Spinal cord (tissue), 10 donors: ENCODE data around the gene LRP1B. TPM values are rescaled to one million over a fixed set of nuclear protein-coding genes. Genes with fewer than 3 reads are reported as not detected.
A peak's percentile ranks its signal among the peaks of the same experiment; 100 is the strongest.

ENCODE experiments used
- DNase-seq, 6 donors: peaks; one replicate each; pipeline versions ENCODE4 v3.0.0 to v3.0.0-alpha.2; 2013 to 2015; ENCODE audit warnings: low spot score in 6 of 6, low read depth in 4 of 6
- H3K27ac ChIP-seq: one replicate; pipeline ENCODE4 v1.5.1; 2013; ENCODE audit warnings: low read depth, low read length, control low read depth
- H3K27me3 ChIP-seq: one replicate; pipeline ENCODE4 v1.6.1; 2013; ENCODE audit warnings: low read length; ENCODE audit not compliant: control insufficient read depth, insufficient read depth
- H3K36me3 ChIP-seq: one replicate; pipeline ENCODE4 v1.6.1; 2013; ENCODE audit warnings: low read length; ENCODE audit not compliant: control insufficient read depth, insufficient read depth
- H3K4me1 ChIP-seq: one replicate; pipeline ENCODE4 v1.6.1; 2013; ENCODE audit warnings: low read length; ENCODE audit not compliant: control insufficient read depth, insufficient read depth
- H3K4me3 ChIP-seq: one replicate; pipeline ENCODE4 v1.5.1; 2013; ENCODE audit warnings: low read depth, low read length, control low read depth
- H3K9me3 ChIP-seq: one replicate; pipeline ENCODE4 v1.6.1; 2013; ENCODE audit warnings: low read length; ENCODE audit not compliant: control insufficient read depth, insufficient read depth
- whole genome bisulfite sequencing: methylation state at CpG from one replicate; pipeline ENCODE4 v1.1.5; 2013; ENCODE audit warnings: missing lambda C conversion rate; ENCODE audit not compliant: insufficient coverage; 5-methylcytosine and 5-hydroxymethylcytosine counted together
- polyA plus RNA-seq, 2 donors: library from polyadenylated mRNA; unstranded; fragments of 120-200 nt; gene quantifications; one replicate each; pipeline ENCODE4 v1.2.1, GENCODE V29; 2013; ENCODE audit not compliant: insufficient read length in 2 of 2
- total RNA-seq, 2 donors: library from RNA; depleted of rRNA in 1 of 2; stranded (reverse); fragments of 120-200 nt in 1 of 2; fragments of >200 nt in 1 of 2; gene quantifications; one replicate each; pipeline versions ENCODE4 v1.2.3 to v1.2.4, GENCODE V29; 2013 to 2014
- donor health status: healthy.

The LRP1B gene
- total and polyA plus RNA-seq, 4 donors, result 22.1 to 70.2 (median 32.1) TPM

DNA sequence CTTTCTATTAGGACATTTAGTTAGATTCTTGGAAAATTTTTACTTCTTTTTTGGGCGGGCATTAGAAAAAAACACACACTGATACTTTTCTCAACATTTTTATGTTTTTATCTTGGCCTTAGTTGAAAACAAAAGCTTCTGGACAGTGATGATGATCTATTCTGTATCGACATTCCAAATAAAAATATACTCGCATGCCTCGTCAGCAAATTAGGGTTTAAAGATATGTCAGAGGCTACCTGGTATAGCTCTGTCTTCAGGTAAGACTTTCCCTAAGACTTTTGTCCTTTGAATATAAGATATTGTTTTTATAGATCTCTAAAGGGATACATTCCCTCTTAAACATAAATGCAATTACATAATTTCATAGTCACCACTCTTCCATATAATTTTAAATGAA lies 816.8 kb downstream of the LRP1B start:
- Histone ChIP-seq H3K4me1 (no peaks in the 10 kb centered on the region), H3K4me3 (no peak overlapping the region), H3K27ac (no peak overlapping the region), H3K36me3 (no peaks in the 10 kb centered on the region), H3K9me3 (no peaks in the 10 kb centered on the region), H3K27me3 (no peaks in the 10 kb centered on the region)
- DNase-seq, result no peak
- WGBS, result no CpG with 5 or more reads among the region's 4 CpGs

DNA sequence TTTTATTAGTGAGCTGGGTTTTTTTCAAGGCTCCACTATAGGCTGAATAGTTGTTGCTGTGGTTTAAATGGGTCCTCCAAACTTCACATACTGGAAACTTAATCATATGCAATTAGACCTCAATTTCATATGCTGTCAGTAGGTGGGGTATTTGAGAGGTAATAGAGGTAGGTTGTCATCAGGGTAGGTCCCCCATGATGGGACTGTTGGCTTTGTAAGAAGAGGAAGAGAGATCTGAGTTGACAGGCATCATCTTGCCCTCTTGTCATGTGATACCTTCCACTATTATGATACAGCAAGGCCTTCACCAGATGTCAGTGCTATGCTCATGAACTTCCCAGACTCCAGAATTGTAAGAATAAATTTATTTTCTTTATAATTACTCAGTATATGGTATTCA lies 819.4 kb downstream of the LRP1B start:
- no peak overlapping the region for H3K27ac ChIP-seq

DNA sequence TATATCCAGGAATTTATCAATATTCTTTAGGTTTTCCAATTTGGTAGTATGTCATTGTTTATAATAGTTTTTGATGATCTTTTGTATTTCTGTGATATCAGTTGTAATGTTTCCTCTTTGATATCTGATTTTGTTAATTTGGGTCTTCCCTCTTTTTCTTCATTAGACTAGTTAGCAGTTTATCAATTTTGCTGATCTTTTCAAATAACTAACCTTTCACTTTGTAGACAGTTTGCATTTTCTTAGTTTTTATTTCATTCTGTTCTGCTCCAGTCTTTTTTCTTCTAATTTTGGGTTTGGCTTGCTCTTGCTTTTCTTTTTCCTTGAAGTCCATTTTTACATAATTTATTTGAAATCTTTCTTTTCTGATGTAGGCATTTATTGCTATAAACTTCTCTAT lies 824.4 kb downstream of the LRP1B start:
- Histone ChIP-seq H3K9me3 (no peaks in the 10 kb centered on the region), H3K4me3 (no peak overlapping the region), H3K27me3 (no peaks in the 10 kb centered on the region), H3K27ac (no peak overlapping the region), H3K4me1 (no peaks in the 10 kb centered on the region), H3K36me3 (peaks cover 2% of the 10 kb centered on the region)
- no peak for DNase-seq

More for the DNA sequence above, 819.4 kb downstream of the LRP1B start:
- peaks cover 2% of the 10 kb centered on the region for H3K36me3 ChIP-seq
- H3K4me1 ChIP-seq, result no peaks in the 10 kb centered on the region
- no peak overlapping the region for H3K4me3 ChIP-seq
- no peak for DNase-seq
- H3K27me3 ChIP-seq, result no peaks in the 10 kb centered on the region
- no peaks in the 10 kb centered on the region for H3K9me3 ChIP-seq

DNA sequence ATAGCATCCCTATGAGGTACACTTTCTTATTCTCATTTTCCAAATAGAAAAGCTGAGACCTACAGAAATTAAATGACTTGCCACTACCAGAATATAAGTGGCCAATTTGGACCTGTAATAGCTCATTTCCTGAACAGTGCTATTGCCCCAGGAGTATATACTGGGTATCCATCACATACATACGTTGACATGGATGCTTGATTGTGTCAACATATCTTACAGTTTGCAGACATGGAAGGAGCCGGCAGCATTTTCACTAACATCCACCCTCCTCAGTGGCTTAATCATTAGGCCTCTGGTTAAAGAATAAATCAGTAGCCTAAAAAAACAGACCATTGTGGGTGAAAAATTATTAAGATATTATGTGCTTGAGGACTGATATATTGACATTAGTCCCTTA lies 829.3 kb downstream of the LRP1B start:
- no peaks in the 10 kb centered on the region for H3K27me3 ChIP-seq
- H3K36me3 ChIP-seq, result no peaks in the 10 kb centered on the region
- no CpG with 5 or more reads among the region's 2 CpGs for WGBS
- no peak overlapping the region for H3K4me3 ChIP-seq
- no peaks in the 10 kb centered on the region for H3K9me3 ChIP-seq
- no peak overlapping the region for H3K27ac ChIP-seq
- no peaks in the 10 kb centered on the region for H3K4me1 ChIP-seq
- DNase-seq, result no peak

DNA sequence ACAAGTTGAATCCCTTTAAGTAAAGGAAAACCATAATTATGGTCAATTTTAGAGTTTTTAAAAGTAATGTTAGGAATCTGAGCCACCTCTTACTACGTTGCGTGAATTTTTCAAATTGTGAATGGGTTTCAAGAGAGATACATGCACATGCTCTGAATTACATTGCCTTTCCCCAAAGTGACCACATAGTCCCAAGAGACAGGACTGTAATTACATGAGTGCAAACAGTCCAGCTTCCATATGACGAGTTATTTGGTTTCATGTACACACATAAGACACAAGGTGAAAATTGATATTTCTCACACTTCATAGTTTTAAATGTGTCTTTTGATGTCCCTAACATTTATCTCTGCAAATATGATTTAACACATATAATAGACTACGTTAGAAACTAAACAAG lies 850.8 kb downstream of the LRP1B start:
- Histone ChIP-seq H3K27me3 (no peaks in the 10 kb centered on the region), H3K27ac (no peak overlapping the region), H3K9me3 (no peaks in the 10 kb centered on the region), H3K36me3 (no peaks in the 10 kb centered on the region), H3K4me3 (no peak overlapping the region), H3K4me1 (no peaks in the 10 kb centered on the region)
- no CpG with 5 or more reads among the region's 4 CpGs for WGBS
- DNase-seq, result no peak

DNA sequence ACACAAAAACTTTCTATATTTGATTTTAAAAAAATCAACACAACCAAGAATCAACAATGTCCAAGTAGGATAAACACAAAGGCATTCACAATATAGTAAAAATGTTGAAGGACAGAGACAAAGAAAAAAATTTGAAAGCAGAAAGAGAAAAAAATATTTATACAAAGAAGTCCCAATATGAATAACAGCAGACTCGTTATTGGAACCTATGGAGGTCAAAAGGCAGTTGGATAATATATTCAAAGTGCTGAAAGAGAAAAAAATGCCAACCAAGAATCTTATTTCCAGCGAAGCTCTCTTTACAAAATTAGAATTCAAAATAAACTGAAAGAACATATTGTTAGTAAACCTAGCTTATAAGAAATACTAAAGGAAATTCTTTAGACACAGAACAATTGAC lies 859.5 kb downstream of the LRP1B start:
- H3K4me3 ChIP-seq, result no peak overlapping the region
- no peaks in the 10 kb centered on the region for H3K36me3 ChIP-seq
- H3K27me3 ChIP-seq, result no peaks in the 10 kb centered on the region
- DNase-seq, result no peak
- H3K27ac ChIP-seq, result no peak overlapping the region
- no peaks in the 10 kb centered on the region for H3K4me1 ChIP-seq
- WGBS, result no CpG with 5 or more reads among the region's 2 CpGs
- peaks cover 10% of the 10 kb centered on the region for H3K9me3 ChIP-seq

DNA sequence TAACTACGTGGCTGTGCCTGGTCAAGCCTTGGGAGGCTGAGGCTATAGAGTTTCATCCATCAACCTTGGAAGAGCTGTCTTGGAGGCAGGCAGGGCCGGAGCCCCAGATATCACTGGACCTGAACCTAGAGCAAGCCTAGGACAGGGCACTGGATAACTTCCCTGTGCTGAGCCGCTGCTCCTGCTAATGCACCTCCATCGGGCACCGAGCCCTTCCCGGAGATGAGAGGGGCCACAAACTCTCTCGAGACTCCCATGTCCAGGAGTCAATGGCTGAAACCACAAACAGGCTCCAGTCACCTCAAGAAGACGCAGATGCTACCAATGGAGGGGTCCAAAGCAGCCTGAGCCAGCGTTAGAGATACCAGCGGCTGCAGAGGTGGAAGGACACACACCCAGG lies 866.0 kb downstream of the LRP1B start:
- WGBS, result 97% methylated on average over 10 of the region's 10 CpGs
- no peaks in the 10 kb centered on the region for H3K4me1 ChIP-seq
- no peaks in the 10 kb centered on the region for H3K9me3 ChIP-seq
- DNase-seq, result no peak
- H3K36me3 ChIP-seq, result no peaks in the 10 kb centered on the region
- no peak overlapping the region for H3K27ac ChIP-seq
- H3K27me3 ChIP-seq, result no peaks in the 10 kb centered on the region
- H3K4me3 ChIP-seq, result no peak overlapping the region

DNA sequence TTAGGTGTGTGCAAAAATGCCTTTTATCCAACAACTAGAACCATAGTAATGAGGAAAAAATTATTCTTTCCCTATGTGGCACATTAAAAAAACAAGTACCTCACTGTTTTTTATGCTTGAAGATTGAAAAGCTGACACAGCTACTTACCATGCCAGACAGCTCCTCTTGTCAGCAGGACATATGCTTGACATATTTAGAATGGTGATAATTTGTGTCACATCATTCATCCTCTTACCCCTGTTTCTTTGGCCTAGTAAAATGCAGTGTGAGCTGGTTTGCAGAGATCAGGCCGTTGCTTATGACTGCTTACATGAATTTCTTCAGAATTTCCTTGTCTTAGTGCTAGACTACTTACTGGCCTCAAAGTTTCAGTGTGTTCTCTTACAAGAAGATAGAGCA lies 869.9 kb downstream of the LRP1B start:
- H3K9me3 ChIP-seq, result no peaks in the 10 kb centered on the region
- no peak overlapping the region for H3K4me3 ChIP-seq
- peak in 2 of 6 donors; percentile 20 to 51 for DNase-seq
- H3K36me3 ChIP-seq, result no peaks in the 10 kb centered on the region
- H3K4me1 ChIP-seq, result no peaks in the 10 kb centered on the region
- WGBS, result no CpG with 5 or more reads among the region's 1 CpG
- H3K27me3 ChIP-seq, result no peaks in the 10 kb centered on the region
- no peak overlapping the region for H3K27ac ChIP-seq

DNA sequence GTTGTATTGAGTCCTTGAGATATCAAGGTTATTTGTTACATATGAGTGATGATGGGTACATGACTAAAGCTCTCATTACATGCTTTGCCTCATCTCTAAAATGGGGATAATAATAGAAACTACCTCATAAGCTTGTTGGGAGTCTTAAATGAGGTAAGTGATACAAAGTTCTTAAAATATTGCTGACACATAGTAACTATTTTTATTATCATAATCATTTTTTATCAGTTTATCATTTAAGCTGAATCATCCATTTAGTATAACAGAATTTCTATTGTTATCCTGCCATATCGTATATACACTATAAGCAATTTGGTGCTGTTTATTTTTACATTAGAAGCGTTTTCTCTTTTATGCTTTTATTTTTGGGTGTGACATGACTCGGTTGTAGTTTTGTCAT lies 871.1 kb downstream of the LRP1B start:
- Histone ChIP-seq H3K36me3 (no peaks in the 10 kb centered on the region), H3K4me3 (no peak overlapping the region), H3K4me1 (no peaks in the 10 kb centered on the region), H3K27me3 (no peaks in the 10 kb centered on the region), H3K9me3 (no peaks in the 10 kb centered on the region), H3K27ac (no peak overlapping the region)
- no peak for DNase-seq
- no CpG with 5 or more reads among the region's 3 CpGs for WGBS

DNA sequence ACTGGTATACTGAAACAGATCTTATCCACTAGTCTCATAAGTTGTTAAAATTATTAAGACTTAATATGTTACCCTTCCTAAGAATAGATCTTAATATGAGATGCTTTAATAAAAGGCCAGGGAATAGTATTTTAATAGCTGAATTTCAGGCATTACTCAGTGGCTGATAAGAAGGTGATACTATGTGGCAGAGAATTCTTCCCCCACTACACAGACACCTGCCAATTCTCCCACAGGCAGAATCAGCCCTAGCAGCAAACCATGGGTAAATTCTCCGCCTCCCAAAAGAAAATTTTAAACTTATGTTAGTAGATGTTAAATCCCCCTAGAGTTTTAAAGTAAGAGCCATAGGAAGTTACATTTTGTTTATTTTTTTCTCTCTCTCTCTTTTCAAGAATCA lies 888.8 kb downstream of the LRP1B start:
- no peak for DNase-seq
- Histone ChIP-seq H3K9me3 (no peaks in the 10 kb centered on the region), H3K27me3 (no peaks in the 10 kb centered on the region), H3K27ac (no peak overlapping the region), H3K4me3 (no peak overlapping the region), H3K36me3 (no peaks in the 10 kb centered on the region), H3K4me1 (no peaks in the 10 kb centered on the region)
- no CpG with 5 or more reads among the region's 1 CpG for WGBS
